Caki2 (cell line): ENCODE results near the gene CD101. TPM values are rescaled to one million over a fixed set of nuclear protein-coding genes. Genes with fewer than 3 reads are reported as not detected.

ENCODE experiments used
- DNase-seq: peaks from one replicate; pipeline ENCODE4 v3.0.0-alpha.2; 2015; ENCODE audit warnings: low read depth
- in situ Hi-C: cut with HindIII; loops from 2 replicates; pipeline ENCODE4 v1.10.0; 2016; ENCODE audit warnings: low sequenced_read_pairs, low pct_unique_long_range_greater_than_20kb, mixed read lengths
- total RNA-seq: library from RNA; depleted of rRNA; stranded (reverse); fragments of >200 nt; shearing (Covaris generic); gene quantifications from 2 replicates; pipeline ENCODE4 v1.2.3, GENCODE V29; 2014; ENCODE audit warnings: low replicate concordance; rRNA removed

The CD101 gene
- total RNA-seq, 1 experiment from 2014 or later, result 0.30 TPM

- in situ Hi-C loops, result no loop called here
- no peak for DNase-seq
Measured at GRCh38 chr1:117066367-117066766, 64.8 kb downstream of the CD101 start.

- in situ Hi-C loops, result no loop called here
- peak; percentile 19 for DNase-seq
Measured at GRCh38 chr1:117067533-117068370, 66.2 kb downstream of the CD101 start.

- no peak for DNase-seq
- in situ Hi-C loops, result no loop called here
Measured at GRCh38 chr1:117068580-117068979, 67.0 kb downstream of the CD101 start.

GRCh38 chr1:117069220-117069844, 67.8 kb downstream of the CD101 start:
- in situ Hi-C loops, result no loop called here
- DNase-seq, result no peak

GRCh38 chr1:117070124-117070523, 68.6 kb downstream of the CD101 start:
- in situ Hi-C loops, result no loop called here
- no peak for DNase-seq

- in situ Hi-C loops, result no loop called here
Measured at GRCh38 chr1:117076648-117077047, 75.1 kb downstream of the CD101 start.

GRCh38 chr1:117077267-117077666, 75.7 kb downstream of the CD101 start:
- in situ Hi-C loops, result no loop called here
- peak; percentile 65 for DNase-seq

More at GRCh38 chr1:117076648-117077047, 75.1 kb downstream of the CD101 start:
- DNase-seq, result no peak

- no peak for DNase-seq
- in situ Hi-C loops, result no loop called here
Measured at GRCh38 chr1:117079737-117080136, 78.2 kb downstream of the CD101 start.

GRCh38 chr1:117084231-117084630, 82.7 kb downstream of the CD101 start:
- no peak for DNase-seq
- in situ Hi-C loops, result no loop called here

Other genes with a start within 250 kb of the CD101 start
- gene CD2, start 247.3 kb upstream of the CD101 start, total RNA-seq, result not detected in 2 replicates
- 20.7 and 26.4 TPM in 2 replicates for gene PTGFRN, start 91.8 kb upstream of the CD101 start, total RNA-seq
- 4.2 and 12.7 TPM in 2 replicates for gene TTF2, start 58.6 kb downstream of the CD101 start, total RNA-seq
- 2.1 and 11.6 TPM in 2 replicates for gene TRIM45, start 120.0 kb downstream of the CD101 start, total RNA-seq
- gene VTCN1, start 209.2 kb downstream of the CD101 start, total RNA-seq, result 1.3 TPM in 1 of 2 replicates, not detected in the other